C4-2B (cell line): ENCODE measurements around the gene PISD.
"Not testable (repeated sequence)": the region's sequence is repeated elsewhere in the genome, so short reads cannot be mapped to it uniquely, and the experiment has no call there.

Source experiments
- H3K27ac ChIP-seq: fragments of 450-650 bp; 2 replicates; pipeline ENCODE4 v1.5.1; 2017
- CTCF ChIP-seq: fragments of 450-650 bp; conservative IDR thresholded peaks from 2 replicates; pipeline ENCODE4 v1.5.1; 2017; ENCODE audit warnings: mild to moderate bottlenecking
- ZFX ChIP-seq: fragments of 450-650 bp; IDR thresholded peaks from 2 replicates; pipeline ENCODE4 v1.6.1; 2017

Gene PISD

GRCh38 chr22:31661851-31662667 is at the start of gene PISD:
TSS of gene PISD (minus strand) at chr22:31662215. CDS start at chr22:31662208, 7 bp downstream.
- peak within 1 kb of the TSS; percentile 76 for H3K27ac ChIP-seq
- TF ChIP-seq ZFX (no peak), CTCF (no peak)

- not testable (repeated sequence) for H3K27ac ChIP-seq
Measured at GRCh38 chr22:31711226-31711625, 49.2 kb upstream of the PISD start.

DNA sequence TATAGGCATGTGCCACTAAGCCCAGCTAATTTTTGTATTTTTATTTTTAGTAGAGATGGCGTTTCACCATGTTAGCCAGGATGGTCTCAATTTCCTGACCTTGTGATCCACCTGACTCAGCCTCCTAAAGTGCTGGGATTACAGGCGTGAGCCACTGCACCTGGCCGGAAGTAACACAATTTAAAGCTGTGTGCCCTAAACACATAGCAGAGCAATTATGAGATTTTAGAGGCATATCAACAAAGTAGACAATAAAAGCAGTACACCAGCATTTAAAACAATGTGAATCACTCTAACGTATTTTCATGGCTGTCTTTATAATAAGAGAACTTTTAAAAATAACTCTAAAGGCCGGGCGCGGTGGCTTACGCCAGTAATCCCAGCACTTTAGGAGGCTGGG is 45.5 kb upstream of the PISD start:
- no peak overlapping the region for H3K27ac ChIP-seq
- no peak for TF ChIP-seq CTCF
- no peak for TF ChIP-seq ZFX

- TF ChIP-seq ZFX: no peak
- TF ChIP-seq CTCF: no peak
- no peak overlapping the region for H3K27ac ChIP-seq
Measured at GRCh38 chr22:31695423-31695822, 33.4 kb upstream of the PISD start.

- H3K27ac ChIP-seq: not testable (repeated sequence)
Measured at GRCh38 chr22:31694046-31694445, 32.0 kb upstream of the PISD start.

DNA sequence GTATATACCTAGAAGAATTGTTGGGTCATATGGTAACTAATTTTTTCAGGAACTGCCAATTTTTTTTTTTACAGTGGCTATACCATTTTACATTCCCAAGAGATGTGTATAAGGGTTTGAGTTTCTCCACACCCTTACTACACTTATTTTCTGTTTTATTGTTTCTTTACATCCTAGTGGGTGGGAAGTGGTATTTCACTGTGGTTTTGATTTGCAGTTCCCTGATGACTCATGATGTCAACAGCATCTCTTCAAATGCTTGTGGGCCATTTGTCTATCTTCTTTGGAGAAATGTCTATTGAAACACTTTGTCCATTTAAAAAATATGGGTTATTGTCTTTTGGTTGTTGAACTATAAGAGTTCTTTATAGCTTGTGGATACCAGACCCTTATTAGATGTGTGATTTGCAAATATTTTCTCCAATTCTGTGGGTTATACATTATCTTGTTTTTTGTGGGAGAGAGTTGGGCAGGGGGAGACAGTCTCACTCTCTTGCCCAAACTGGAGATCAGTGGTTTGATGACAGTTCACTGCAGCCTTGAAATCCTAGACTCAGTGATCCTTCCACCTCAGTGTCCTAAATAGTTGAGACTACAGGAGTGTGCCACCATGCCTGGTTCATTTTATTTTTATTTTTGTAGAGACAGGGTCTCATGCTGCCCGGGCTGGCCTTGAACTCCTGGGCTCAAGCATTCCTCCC is 30.3 kb upstream of the PISD start:
- H3K27ac ChIP-seq: no peak overlapping the region
- TF ChIP-seq ZFX: no peak
- no peak for TF ChIP-seq CTCF

DNA sequence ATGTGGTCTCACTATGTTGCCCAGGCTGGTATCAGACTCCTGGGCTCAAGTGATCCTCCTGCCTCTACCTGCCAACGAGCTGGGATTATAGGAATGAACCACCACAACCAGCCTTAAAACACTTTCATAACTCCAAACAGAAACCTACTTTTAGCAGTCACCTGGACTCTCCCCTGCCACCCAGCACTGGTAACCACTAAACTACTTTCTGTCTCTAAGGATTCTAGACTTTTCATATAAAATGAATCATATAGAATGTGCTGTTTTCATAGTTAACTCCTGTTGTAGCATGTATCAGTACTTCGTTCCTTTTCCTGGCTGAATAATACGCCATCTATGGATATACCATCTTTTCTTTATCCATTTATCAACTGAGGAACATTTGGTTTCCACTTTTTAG is 29.4 kb upstream of the PISD start:
- H3K27ac ChIP-seq: no peak overlapping the region

More for the DNA sequence above, 29.4 kb upstream of the PISD start:
- TF ChIP-seq ZFX (no peak), CTCF (no peak)
